ACC112 (cell line): ENCODE measurements around the gene SH3BP2.

ENCODE experiments used
- H2AFZ ChIP-seq: fragments of 200-600 bp; sonication (generic); one replicate; pipeline ENCODE4 v1.6.0; 2017; ENCODE audit warnings: antibody characterized with exemption, low read length; ENCODE audit not compliant: unreplicated experiment
- H3K27ac ChIP-seq: fragments of 200-600 bp; sonication (generic); 2 replicates; pipeline ENCODE4 v1.5.1; 2014; ENCODE audit warnings: low read depth, mild to moderate bottlenecking, antibody characterized with exemption, low read length, moderate library complexity
- H3K27me3 ChIP-seq: fragments of 200-600 bp; sonication (generic); 2 replicates; pipeline ENCODE4 v1.6.1; 2014; ENCODE audit warnings: mild to moderate bottlenecking, antibody characterized with exemption, low read length, moderate library complexity, mixed read lengths; ENCODE audit not compliant: insufficient read depth
- H3K36me3 ChIP-seq: fragments of 200-600 bp; sonication (generic); 2 replicates; pipeline ENCODE4 v1.6.1; 2016; ENCODE audit warnings: mild to moderate bottlenecking, antibody characterized with exemption, low read length, moderate library complexity, mixed read lengths; ENCODE audit not compliant: insufficient read depth
- H3K4me1 ChIP-seq: fragments of 200-600 bp; sonication (generic); one replicate; pipeline ENCODE4 v1.6.1; 2016; ENCODE audit warnings: low read length, mixed read lengths; ENCODE audit not compliant: insufficient read depth, unreplicated experiment, control insufficient read depth
- H3K4me3 ChIP-seq: fragments of 200-600 bp; sonication (generic); 2 replicates; pipeline ENCODE4 v1.5.1; 2014; ENCODE audit warnings: mild to moderate bottlenecking, low read depth, low read length
- H3K79me2 ChIP-seq: fragments of 200-600 bp; sonication (generic); one replicate; pipeline ENCODE4 v1.6.0; 2016; ENCODE audit warnings: low read length; ENCODE audit not compliant: control insufficient read depth, unreplicated experiment, insufficient read depth

The SH3BP2 gene

DNA sequence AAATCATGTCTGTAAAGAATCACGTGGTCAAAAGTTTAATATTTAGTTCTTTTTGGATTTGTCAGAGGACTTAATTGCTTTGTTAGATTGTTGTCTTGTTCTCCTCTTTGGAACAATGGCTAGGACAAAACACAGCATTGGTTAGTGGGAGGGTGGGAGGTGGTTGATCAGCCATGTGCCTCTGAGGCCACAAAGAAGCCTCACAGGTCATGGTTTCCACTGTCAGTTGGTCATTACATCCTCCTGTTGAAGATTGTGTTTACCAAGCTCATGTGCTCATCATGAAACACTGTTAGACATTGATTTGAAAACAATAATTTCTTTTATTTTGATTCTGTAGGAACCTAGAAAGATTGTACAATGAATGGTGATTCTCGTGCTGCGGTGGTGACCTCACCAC lies 82.7 kb downstream of the SH3BP2 start:
- Histone ChIP-seq H3K79me2 (peaks cover 80% of the 10 kb centered on the region), H3K27ac (no peak overlapping the region), H3K27me3 (no peaks in the 10 kb centered on the region), H3K4me1 (peaks cover 9% of the 10 kb centered on the region), H3K4me3 (no peak overlapping the region), H3K36me3 (peaks cover 24% of the 10 kb centered on the region), H2AFZ (no peak overlapping the region)

DNA sequence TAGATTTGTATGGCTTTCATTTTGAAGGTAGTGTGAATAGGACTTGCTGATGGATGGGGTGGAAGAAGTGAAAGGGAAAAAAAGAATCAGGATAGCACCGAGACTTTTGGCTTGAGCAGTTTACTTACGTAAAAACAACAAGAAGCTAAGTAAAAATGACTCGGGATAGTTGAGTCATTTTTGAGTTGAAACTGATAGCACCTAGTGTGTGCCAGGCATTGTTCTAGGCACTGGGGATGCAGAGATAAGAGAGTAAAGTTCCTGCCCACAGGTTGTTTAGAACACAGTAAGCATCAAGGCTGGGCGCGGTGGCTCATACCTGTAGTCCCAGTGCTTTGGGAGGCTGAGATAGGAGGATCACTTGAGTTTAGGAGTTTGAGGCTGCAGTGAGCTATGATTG lies 85.5 kb downstream of the SH3BP2 start:
- H3K4me3 ChIP-seq, result no peak overlapping the region
- H3K27ac ChIP-seq, result no peak overlapping the region
- peaks cover 4% of the 10 kb centered on the region for H3K4me1 ChIP-seq
- H3K27me3 ChIP-seq, result no peaks in the 10 kb centered on the region
- peaks cover 39% of the 10 kb centered on the region for H3K36me3 ChIP-seq
- no peak overlapping the region for H2AFZ ChIP-seq
- peaks cover 62% of the 10 kb centered on the region for H3K79me2 ChIP-seq

- Histone ChIP-seq H3K36me3 (peaks cover 39% of the 10 kb centered on the region), H3K4me3 (no peak overlapping the region), H3K27ac (no peak overlapping the region), H3K27me3 (no peaks in the 10 kb centered on the region), H3K4me1 (peaks cover 4% of the 10 kb centered on the region), H3K79me2 (peaks cover 56% of the 10 kb centered on the region), H2AFZ (no peak overlapping the region)
These were observed 86.1 kb downstream of the SH3BP2 start for GRCh38 chr4:2879026-2879425.

DNA sequence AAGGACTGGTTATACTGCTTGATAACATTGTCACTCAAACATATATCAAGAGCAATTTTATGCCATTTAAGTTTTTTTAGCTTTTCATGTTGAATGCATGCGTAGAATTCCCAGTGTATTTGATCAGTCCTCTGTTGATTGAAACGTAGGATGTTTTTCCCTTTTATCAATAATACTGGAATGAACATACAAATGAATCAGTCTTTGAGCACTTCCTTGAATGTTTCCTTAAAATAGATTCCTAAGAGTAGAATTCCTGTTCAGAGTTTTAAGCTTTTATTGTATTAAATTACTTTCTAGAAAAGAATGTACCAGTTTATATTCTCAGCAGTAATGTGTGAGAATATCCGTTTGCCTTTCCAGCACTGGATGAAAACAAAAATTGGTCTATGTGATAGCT lies 88.5 kb downstream of the SH3BP2 start:
- 0 out of 2 replicates have a peak overlapping the region, but pooled peaks have one; percentile 32 for H3K27ac ChIP-seq
- no peaks in the 10 kb centered on the region for H3K27me3 ChIP-seq
- H3K4me1 ChIP-seq, result peaks cover 4% of the 10 kb centered on the region
- no peak overlapping the region for H2AFZ ChIP-seq
- H3K36me3 ChIP-seq, result peaks cover 44% of the 10 kb centered on the region
- H3K79me2 ChIP-seq, result peaks cover 34% of the 10 kb centered on the region
- no peak overlapping the region for H3K4me3 ChIP-seq

DNA sequence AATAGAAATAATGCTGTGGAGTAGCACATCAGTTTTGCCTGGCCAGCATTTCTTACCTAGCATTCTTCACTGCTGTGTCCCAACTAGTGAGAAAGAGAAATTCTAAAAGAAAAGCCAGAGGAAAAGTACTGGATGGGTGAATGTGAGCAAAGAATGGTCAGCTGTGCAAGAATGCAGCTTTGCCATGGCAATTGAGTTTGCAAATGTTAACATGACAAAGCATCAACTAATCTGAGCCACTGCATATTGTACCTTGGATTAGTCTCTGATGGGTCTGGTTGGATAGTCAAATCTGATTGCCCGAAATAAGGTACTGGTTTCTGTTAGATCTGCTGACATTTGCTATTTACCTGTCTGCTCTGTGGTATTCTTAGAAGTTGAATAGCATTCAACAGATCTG lies 89.5 kb downstream of the SH3BP2 start:
- Histone ChIP-seq H3K27ac (no peak overlapping the region), H3K36me3 (peaks cover 49% of the 10 kb centered on the region), H3K4me1 (peaks cover 4% of the 10 kb centered on the region), H3K79me2 (peaks cover 28% of the 10 kb centered on the region), H2AFZ (no peak overlapping the region), H3K27me3 (no peaks in the 10 kb centered on the region), H3K4me3 (no peak overlapping the region)

GRCh38 chr4:2886161-2886560 lies 93.3 kb downstream of the SH3BP2 start:
- H3K27me3 ChIP-seq, result no peaks in the 10 kb centered on the region
- peaks cover 41% of the 10 kb centered on the region for H3K36me3 ChIP-seq
- H2AFZ ChIP-seq, result no peak overlapping the region
- peaks cover 8% of the 10 kb centered on the region for H3K79me2 ChIP-seq
- no peak overlapping the region for H3K4me3 ChIP-seq
- no peak overlapping the region for H3K27ac ChIP-seq
- peaks cover 11% of the 10 kb centered on the region for H3K4me1 ChIP-seq

- peaks cover 37% of the 10 kb centered on the region for H3K36me3 ChIP-seq
- H3K4me3 ChIP-seq, result no peak overlapping the region
- H3K27me3 ChIP-seq, result no peaks in the 10 kb centered on the region
- peaks cover 10% of the 10 kb centered on the region for H3K79me2 ChIP-seq
- peaks cover 12% of the 10 kb centered on the region for H3K4me1 ChIP-seq
- H3K27ac ChIP-seq, result no peak overlapping the region
- H2AFZ ChIP-seq, result no peak overlapping the region
These were observed 93.7 kb downstream of the SH3BP2 start for GRCh38 chr4:2886622-2887021.

DNA sequence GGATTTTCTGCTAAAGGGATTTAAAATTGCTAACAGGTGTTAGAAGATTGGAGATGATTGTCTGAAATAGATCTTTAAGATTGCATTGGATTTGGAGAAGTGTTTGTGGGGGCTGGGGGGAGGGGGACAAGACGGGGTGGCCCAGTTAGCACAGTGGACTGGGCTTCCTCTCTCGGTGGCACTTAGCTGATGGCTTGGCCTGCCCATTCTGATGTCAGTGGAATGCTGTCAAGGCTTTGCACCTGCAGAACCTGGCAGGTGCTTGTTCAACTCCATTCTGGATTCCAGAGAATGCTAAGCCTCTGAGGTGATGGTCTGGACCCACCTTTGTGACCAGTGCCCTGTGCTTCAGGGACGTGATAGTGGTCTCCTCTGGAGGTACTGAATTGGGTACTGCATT lies 94.5 kb downstream of the SH3BP2 start:
- H3K36me3 ChIP-seq, result peaks cover 30% of the 10 kb centered on the region
- H3K79me2 ChIP-seq, result peaks cover 10% of the 10 kb centered on the region
- H3K4me1 ChIP-seq, result peaks cover 14% of the 10 kb centered on the region
- no peak overlapping the region for H3K4me3 ChIP-seq
- no peak overlapping the region for H2AFZ ChIP-seq
- H3K27ac ChIP-seq, result no peak overlapping the region
- no peaks in the 10 kb centered on the region for H3K27me3 ChIP-seq

- Histone ChIP-seq H3K79me2 (peaks cover 6% of the 10 kb centered on the region), H2AFZ (no peak overlapping the region), H3K4me1 (peaks cover 14% of the 10 kb centered on the region), H3K27ac (no peak overlapping the region), H3K4me3 (no peak overlapping the region), H3K36me3 (peaks cover 26% of the 10 kb centered on the region), H3K27me3 (no peaks in the 10 kb centered on the region)
These were observed 96.0 kb downstream of the SH3BP2 start for GRCh38 chr4:2888886-2889285.
